ENCODE results near the gene C22orf42.
"Not testable (repeated sequence)": the region's sequence is repeated elsewhere in the genome, so short reads cannot be mapped to it uniquely, and the experiment has no call there.

Gene C22orf42

GRCh38 chr22:32134796-32135195, 24.3 kb downstream of the C22orf42 start:
- not testable (repeated sequence) for DNase-seq (ENCODE audit: low read depth)

GRCh38 chr22:32132783-32133182, 26.3 kb downstream of the C22orf42 start:
- no peak for DNase-seq (ENCODE audit: low read depth)

GRCh38 chr22:32132126-32132525, 27.0 kb downstream of the C22orf42 start:
- no peak for DNase-seq (ENCODE audit: low read depth)

- DNase-seq (ENCODE audit: low read depth), result no peak
These were observed 28.6 kb downstream of the C22orf42 start for GRCh38 chr22:32130464-32130863.

GRCh38 chr22:32127904-32128303, 31.2 kb downstream of the C22orf42 start:
- DNase-seq (ENCODE audit: low read depth), result no peak

- no peak for DNase-seq (ENCODE audit: low read depth)
These were observed 35.4 kb downstream of the C22orf42 start for GRCh38 chr22:32123657-32124056.

GRCh38 chr22:32122899-32123298, 36.2 kb downstream of the C22orf42 start:
- no peak for DNase-seq (ENCODE audit: low read depth)

- no peak for DNase-seq (ENCODE audit: low read depth)
These were observed 38.5 kb downstream of the C22orf42 start for GRCh38 chr22:32120603-32121002.

- no peak for DNase-seq (ENCODE audit: low read depth)
These were observed 39.4 kb downstream of the C22orf42 start for GRCh38 chr22:32119568-32120235.

- DNase-seq (ENCODE audit: low read depth), result no peak
These were observed 46.7 kb downstream of the C22orf42 start for GRCh38 chr22:32112380-32112779.

GRCh38 chr22:32106930-32107329, 52.2 kb downstream of the C22orf42 start:
- DNase-seq (ENCODE audit: low read depth), result peak; percentile 11

- peak; percentile 20 for DNase-seq (ENCODE audit: low read depth)
These were observed 55.3 kb downstream of the C22orf42 start for GRCh38 chr22:32103658-32104315.

GRCh38 chr22:32100711-32101110, 58.4 kb downstream of the C22orf42 start:
- no peak for DNase-seq (ENCODE audit: low read depth)
